ENCODE data around the gene MYH11.
"Not testable (repeated sequence)": the region's sequence is repeated elsewhere in the genome, so short reads cannot be mapped to it uniquely, and the experiment has no call there.

Gene MYH11

DNA sequence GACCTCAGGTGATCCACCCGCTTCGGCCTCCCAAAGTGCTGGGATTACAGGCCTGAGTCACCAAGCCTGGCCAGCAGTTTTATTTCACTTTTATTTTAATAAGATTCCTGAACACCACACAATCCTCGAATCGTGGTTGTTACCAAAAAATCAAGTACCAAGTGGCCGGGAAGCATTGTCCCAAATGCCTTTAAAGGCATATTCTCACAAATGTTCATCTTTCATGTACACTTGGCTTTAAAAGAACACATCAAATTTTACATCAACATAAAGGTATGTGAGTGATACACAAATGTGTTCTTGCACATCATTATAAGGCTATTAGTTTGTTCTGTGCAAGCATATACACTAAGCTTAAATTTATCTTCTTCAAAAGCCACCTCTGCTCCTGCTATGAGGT is 8.1 kb upstream of the MYH11 start:
- no peak for TF ChIP-seq GATA1 (IDR thresholded peaks at IDR 0.05; ENCODE audit: low read depth, low read length)
- TF ChIP-seq POLR2A (IDR thresholded peaks at IDR 0.05; ENCODE audit: low read length) = no peak
- no peak for DNase-seq

DNA sequence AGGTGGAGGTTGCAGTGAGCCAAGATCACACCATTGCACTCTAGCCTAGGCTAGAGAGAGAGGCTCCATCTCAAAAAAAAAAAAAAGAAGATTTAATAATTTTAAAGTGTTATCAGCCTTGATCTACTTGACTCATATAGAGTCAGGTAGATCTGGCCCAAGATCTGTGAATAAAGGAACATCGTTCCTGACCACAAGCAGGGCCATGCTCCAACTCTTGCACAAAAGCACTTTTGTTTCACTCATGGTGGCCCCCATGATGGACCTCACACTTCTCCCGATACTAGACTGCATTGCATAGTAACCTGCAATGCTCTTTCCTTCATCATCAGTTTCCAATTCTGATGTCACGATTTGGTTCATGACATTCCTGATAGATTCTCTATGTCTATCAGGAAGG is 5.2 kb upstream of the MYH11 start:
- TF ChIP-seq GATA1 (IDR thresholded peaks at IDR 0.05; ENCODE audit: low read depth, low read length) = no peak
- TF ChIP-seq POLR2A (IDR thresholded peaks at IDR 0.05; ENCODE audit: low read length) = no peak
- DNase-seq = no peak

DNA sequence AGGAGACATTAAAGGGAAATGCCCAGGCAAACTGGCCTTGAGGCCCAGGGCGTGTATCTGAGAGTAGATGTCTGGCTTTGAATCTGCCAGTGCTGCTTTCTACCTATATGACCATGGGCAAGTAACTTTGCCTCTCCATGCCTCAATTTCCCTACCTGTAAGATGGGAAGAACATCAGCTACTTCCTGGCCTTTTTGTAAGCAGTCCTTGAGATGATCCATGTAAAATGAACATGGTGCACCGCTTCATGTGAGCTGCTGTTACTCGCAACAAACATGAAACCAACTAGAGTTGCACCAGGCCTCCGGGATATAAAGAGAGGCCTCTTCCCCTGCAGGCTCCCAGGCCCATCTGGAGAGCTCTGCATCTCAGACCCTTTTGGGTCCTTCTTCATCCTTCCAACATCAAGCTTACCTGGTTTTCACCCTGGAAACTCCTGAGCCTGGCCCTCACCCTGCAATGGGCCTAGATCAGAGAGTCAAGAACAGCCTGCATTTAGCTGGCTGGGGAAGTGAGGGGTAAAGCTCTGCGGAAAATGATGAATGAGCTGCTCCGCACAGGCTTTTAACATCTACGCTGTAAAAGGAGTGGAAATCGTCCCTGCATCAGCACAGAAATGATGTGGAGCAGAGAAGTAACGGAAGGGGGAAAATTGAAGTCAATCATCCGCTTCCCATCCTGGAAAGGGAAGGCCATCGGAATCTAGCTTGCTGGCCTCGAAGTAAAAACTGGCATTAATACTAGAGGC is 2.3 kb upstream of the MYH11 start:
- DNase-seq = no peak
- TF ChIP-seq GATA1 (IDR thresholded peaks at IDR 0.05; ENCODE audit: low read depth, low read length) (no peak), POLR2A (IDR thresholded peaks at IDR 0.05; ENCODE audit: low read length) (no peak)

DNA sequence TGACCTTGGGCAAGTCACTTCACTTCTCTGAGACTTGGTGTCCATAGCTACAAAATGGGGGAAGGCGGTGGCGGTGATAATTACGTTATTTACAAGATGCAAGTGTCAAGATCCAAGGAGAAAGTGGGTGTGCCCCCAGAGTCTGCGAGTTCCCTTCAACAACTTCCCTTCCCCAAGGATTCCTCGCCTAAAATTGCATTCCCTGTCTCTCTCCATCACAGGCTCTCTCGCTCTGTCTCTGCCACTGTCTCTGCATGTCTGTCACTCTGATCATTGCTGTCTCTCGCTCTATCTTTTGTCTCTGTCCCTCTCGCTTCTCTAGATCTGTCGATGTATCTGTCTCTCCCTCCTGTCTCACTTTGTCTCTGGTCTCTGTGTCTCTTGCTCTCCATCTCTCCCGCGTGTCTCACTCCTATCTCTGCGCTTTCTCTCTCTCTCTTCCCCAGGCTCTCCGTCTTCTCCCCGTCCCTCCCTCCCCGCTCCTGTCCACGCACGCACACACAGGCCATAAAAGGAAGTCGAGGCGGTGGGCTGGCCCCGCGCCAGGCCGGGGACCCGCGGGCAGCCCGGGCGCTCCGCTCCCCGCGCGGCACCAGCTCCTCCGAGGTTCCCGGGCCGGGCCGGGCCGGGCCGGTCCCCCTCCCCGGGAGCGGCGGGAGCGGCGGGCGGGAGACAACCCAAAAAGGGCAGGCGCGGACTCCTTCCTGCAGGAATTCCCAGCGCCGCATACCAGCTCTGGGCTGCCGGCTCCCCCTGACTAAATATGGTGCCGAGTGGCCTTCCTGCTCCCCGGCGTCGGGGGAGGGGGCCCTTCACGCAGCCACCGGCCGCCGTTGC is 1.1 kb upstream of the MYH11 start:
- DNase-seq = no peak
- TF ChIP-seq GATA1 (IDR thresholded peaks at IDR 0.05; ENCODE audit: low read depth, low read length) = no peak
- TF ChIP-seq POLR2A (IDR thresholded peaks at IDR 0.05; ENCODE audit: low read length) = no peak

DNA sequence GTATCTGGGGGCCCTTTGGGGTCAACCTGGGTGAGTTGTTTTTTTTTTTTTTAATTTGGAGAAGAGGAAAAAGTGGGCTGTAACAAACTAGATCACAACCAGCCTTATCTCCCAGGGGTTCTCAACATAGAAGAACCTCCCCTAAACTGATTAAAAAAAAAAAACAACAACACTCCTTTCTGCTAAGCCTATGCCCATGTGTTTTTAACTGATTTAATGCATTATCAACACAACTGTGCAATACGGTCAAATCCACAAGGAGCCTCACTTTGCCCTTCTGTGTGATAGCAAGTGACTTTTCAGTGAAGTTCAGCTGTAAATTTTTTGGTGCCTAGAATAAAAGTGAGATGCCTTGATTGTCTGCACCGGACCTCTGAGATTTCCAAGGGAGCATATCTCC is 646 bp downstream of the MYH11 start:
- peak in 1 of 2 experiments; percentile 46 for DNase-seq
- TF ChIP-seq POLR2A (IDR thresholded peaks at IDR 0.05; ENCODE audit: low read length) (no peak), GATA1 (IDR thresholded peaks at IDR 0.05; ENCODE audit: low read depth, low read length) (no peak)

DNA sequence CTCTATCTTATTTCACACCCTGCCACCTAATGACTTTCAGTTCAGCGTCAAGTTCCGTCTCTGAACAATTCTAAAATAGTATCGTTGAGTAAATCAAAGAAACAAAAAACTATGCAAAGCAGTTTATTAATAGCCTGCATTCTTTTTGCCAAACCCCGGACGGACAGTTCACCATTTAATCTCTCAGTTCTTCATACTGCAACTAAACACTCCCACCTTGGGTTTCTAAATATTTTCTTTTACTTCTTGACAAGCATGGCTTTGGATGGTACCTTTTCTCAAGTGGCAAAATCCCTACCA is 1.2 kb downstream of the MYH11 start:
- DNase-seq = no peak
- no peak for TF ChIP-seq POLR2A (IDR thresholded peaks at IDR 0.05; ENCODE audit: low read length)
- no peak for TF ChIP-seq GATA1 (IDR thresholded peaks at IDR 0.05; ENCODE audit: low read depth, low read length)

DNA sequence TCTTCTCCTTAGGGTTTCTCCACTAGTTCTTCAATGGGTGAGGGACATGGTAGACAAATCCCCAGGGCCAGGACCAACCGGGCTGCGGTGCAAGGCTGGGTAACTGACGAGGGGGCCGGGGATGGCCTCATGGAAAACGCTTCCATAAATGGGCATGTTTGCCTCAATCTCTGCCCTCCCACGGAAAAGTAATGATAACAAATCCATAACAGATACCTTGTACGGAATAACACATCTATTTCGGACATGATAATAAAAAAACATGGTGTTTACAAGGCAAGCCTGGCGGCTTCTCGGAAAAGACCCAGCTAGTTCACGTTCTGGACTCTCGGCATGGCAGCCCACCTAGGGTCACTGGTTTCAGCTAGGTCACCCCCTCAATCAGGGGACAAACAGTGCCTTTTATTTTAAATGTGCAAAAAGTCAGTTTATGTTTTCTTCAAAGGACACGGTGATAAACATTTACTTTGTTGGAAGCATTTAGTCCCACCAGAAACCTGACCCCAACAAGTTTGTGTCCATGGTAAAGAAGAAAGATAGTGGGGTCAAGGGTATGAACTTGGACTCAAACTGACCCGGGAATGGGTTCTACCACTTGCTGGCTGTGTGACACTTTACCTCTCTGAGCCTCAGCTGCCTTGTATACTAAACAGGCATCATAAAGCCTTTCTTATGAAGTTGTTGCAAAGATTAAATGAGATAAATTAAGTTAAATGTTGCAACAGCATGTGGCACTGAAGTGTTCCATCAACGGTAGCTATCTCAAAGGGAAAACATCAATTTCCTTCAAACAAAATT is 1.7 kb downstream of the MYH11 start:
- DNase-seq = no peak
- TF ChIP-seq POLR2A (IDR thresholded peaks at IDR 0.05; ENCODE audit: low read length) = no peak

DNA sequence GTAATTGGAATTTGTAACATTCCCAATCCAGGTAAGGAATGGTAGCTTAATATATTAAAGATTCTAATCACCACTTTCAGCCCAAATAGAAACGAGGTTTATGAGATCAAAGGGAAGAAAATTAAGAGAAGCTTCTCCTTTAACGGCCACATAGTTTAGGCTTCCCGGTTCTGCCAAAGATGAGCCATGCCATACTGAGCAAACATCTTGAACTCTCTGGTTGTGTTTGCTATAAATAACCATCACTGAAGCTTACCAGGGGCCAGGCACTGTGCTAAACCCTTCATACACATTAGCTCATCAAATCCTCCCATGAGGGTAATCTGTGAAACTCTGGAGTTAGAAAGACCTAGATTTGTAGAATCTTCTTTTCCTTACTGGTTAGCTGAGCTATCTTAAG is 2.8 kb downstream of the MYH11 start:
- TF ChIP-seq GATA1 (IDR thresholded peaks at IDR 0.05; ENCODE audit: low read depth, low read length) = no peak
- no peak for TF ChIP-seq POLR2A (IDR thresholded peaks at IDR 0.05; ENCODE audit: low read length)

DNA sequence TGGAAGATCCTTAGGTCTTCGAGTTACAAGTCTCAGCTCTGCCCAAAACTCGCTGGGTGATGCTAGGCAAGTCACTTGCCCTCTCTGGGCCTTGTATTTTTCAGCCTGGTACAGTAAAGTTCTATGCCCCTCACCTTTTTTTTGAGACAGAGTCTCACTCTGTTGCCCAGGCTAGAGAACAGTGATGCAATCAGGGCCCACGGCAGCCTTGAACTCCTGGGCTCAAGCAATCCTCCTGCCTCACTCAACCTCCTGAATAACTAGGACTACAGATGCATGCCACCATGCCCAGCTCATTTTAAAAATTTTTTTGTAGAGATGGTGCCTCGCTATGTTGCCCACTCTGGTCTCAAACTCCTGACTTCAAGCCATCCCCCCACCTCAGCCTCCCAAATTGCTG is 3.8 kb downstream of the MYH11 start:
- no peak for TF ChIP-seq POLR2A (IDR thresholded peaks at IDR 0.05; ENCODE audit: low read length)
- no peak for TF ChIP-seq GATA1 (IDR thresholded peaks at IDR 0.05; ENCODE audit: low read depth, low read length)
- DNase-seq = no peak

More for the DNA sequence above, 2.8 kb downstream of the MYH11 start:
- DNase-seq = no peak

DNA sequence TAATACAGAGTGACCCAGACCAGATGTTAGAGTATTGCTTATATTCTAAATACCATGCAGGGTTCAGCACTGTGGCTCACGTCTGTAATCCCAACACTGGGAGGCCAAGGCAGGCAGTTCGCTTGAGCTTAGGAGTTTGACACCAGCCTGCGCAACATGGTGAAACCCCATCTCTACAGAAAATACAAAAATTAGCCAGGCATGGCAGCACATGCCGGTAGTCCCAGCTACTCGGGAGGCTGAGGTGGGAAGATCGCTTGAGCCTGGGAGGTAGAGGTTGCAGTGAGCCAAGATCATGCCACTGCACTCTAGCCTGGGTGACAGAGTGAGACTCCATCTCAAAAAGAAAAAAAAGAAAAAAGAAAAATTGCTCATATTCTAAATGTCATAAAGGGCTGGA is 6.3 kb downstream of the MYH11 start:
- not testable (repeated sequence) for DNase-seq

DNA sequence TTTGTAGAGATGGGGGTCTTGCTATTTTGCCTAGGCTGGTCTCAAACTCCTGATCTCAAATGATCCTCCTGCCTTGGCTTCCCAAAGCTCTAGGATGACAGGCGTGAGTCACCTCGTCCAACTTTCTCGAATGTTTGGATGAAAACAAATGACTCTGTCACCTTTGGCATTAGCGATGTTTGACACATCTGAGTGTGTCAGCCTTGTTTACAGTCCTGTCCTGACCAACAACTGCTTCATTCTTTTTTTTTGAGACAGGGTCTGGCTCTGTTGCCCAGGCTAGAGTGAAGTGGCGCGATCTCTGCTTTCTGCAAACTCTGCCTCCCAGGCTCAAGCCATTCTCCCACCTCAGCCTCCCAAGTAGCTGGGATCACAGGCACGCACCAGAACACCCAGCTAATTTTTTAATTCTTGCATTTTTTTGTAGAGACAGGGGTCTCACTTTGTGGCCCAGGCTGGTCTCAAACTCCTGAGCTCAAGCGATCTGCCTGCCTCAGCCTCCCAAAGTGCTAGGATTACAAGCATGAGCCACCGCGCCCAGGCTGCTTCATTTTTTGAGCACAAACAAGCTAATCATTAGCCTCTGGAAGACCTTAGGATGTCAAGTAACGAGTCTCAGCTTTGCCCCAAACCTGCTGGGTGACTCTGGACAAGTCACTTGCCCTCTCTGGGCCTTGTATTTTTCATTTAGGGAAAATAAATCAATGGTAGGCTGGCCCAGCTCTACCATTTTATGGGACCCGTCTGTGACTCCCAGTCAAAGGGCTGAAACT is 7.4 kb downstream of the MYH11 start:
- TF ChIP-seq GATA1 (IDR thresholded peaks at IDR 0.05; ENCODE audit: low read depth, low read length) (no peak), POLR2A (IDR thresholded peaks at IDR 0.05; ENCODE audit: low read length) (no peak)
- no peak for DNase-seq

DNA sequence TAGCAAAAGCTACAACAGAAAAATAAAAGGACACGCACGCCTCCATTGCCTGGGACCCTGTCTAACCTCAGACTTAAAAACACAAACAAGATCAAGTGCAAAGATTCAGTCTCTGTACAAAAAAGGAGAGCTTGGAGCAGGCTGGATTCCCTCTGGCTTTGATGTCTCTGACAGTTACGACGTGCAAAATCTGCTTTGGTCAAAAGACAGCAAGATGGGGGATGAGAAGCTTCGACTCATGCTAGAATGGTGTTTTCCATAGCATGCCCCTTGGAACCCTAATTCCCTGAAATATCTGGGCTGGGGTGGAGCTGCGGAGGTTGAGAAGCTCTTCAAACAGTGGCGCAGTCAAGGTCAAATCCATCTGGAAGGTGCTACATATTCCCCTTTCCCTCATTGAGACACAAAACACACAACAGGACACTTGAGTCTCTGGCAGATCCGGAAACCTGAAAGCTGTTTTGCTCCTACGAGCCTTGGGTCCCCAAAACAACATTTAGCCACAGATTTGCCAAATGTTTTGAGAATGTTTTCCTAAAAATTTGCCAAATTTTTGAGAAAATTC is 9.1 kb downstream of the MYH11 start:
- TF ChIP-seq GATA1 (IDR thresholded peaks at IDR 0.05; ENCODE audit: low read depth, low read length) (no peak), POLR2A (IDR thresholded peaks at IDR 0.05; ENCODE audit: low read length) (no peak)
- DNase-seq = no peak

DNA sequence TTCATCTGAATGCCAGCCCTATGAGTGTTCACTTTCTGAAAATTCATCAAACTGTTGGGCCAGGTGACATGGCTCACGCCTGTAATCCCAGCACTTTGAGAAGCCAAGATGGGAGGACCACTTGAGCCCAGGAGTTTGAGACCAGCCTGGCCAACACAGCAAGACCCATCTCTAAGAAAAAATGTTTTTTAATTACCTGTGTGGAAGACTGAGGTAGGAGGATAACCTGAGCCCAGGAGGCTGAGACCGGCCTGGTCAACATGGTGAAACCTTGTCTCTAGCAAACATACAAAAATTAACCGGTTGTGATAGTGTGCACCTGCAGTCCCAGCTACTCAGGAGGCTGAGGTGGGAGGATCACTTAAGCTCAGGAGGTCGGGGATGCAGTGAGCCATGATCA is 10.3 kb downstream of the MYH11 start:
- TF ChIP-seq POLR2A (IDR thresholded peaks at IDR 0.05; ENCODE audit: low read length) (no peak), GATA1 (IDR thresholded peaks at IDR 0.05; ENCODE audit: low read depth, low read length) (no peak)
- no peak for DNase-seq
